Endothelial cell of umbilical vein (primary cell): Measurements from ENCODE around the gene NALCN. TPM values are rescaled to one million over a fixed set of nuclear protein-coding genes. Genes with fewer than 3 reads are reported as not detected.

Source experiments
- BruUV-seq: library from RNA; stranded (reverse); fragments of 400-500 nt; replicated peaks from 2 replicates; lab custom pipeline; 2021; lab: Mats Ljungman, UMichigan
- CTCF ChIA-PET: fragments of 300-600, 350-600 bp; sonication (Branson Sonifier 250); formaldehyde crosslinking; loops from one replicate; lab custom pipeline; 2021; ENCODE audit warnings: antibody characterized with exemption, inconsistent platforms; lab: Charles Lee
- POLR2A ChIA-PET: fragments of 300-600, 350-600 bp; sonication (Branson Sonifier 250); formaldehyde crosslinking; loops from one replicate; lab custom pipeline; 2021; ENCODE audit warnings: antibody characterized with exemption, inconsistent platforms; lab: Charles Lee
- DNase-seq: peaks from one replicate; pipeline ENCODE4 v3.0.0-alpha.2; 2011; ENCODE audit warnings: low read depth, low spot score
- FAIRE-seq: peaks from 2 replicates; lab custom pipeline; 2011; peaks lifted over from hg19 to GRCh38; lab: Jason Lieb, UNC
- H2AFZ ChIP-seq: 2 replicates; pipeline ENCODE4 v1.6.0; 2012; ENCODE audit warnings: low read depth, low read length, control low read depth, inconsistent platforms
- H3K27ac ChIP-seq: 2 replicates; pipeline ENCODE4 v1.5.1; 2011; ENCODE audit warnings: low read depth, mild to moderate bottlenecking, control low read depth, low read length, moderate library complexity; ENCODE audit not compliant: insufficient read depth
- H3K27me3 ChIP-seq, 2 experiments: 2 replicates each; pipeline versions ENCODE4 v1.6.0 to v1.6.1; 2011; ENCODE audit warnings: low read length in 2 of 2, mixed read lengths in 1 of 2; ENCODE audit not compliant: control insufficient read depth in 2 of 2, insufficient read depth in 2 of 2
- H3K36me3 ChIP-seq, 2 experiments: 2 replicates in 1 of 2; 3 replicates in 1 of 2; pipeline ENCODE4 v1.5.1; 2011; ENCODE audit warnings: low read length in 2 of 2, mild to moderate bottlenecking in 1 of 2, moderate library complexity in 1 of 2; ENCODE audit not compliant: control insufficient read depth in 2 of 2, insufficient read depth in 2 of 2; ENCODE audit errors: extremely low read depth in 1 of 2
- H3K4me1 ChIP-seq: 3 replicates; pipeline ENCODE4 v1.5.1; 2011; ENCODE audit warnings: mild to moderate bottlenecking, low read length; ENCODE audit not compliant: control insufficient read depth, insufficient read depth; ENCODE audit errors: extremely low read depth
- H3K4me2 ChIP-seq: 2 replicates; pipeline ENCODE4 v1.6.1; 2011; ENCODE audit warnings: low read length, control low read depth, mixed read lengths; ENCODE audit not compliant: insufficient read depth
- H3K4me3 ChIP-seq, 3 experiments: fragments of 200-600 bp in 1 of 3; sonication (generic), shearing (Covaris generic) in 1 of 3; replicated peaks in 1 of 3; 2 replicates each; pipeline ENCODE4 v1.5.1; 2011 to 2016; ENCODE audit warnings: control low read depth in 3 of 3, low read length in 3 of 3, mild to moderate bottlenecking in 2 of 3, inconsistent platforms in 1 of 3, low read depth in 1 of 3, moderate library complexity in 1 of 3; ENCODE audit not compliant: insufficient read depth in 1 of 3
- H3K79me2 ChIP-seq: 2 replicates; pipeline ENCODE4 v1.6.0; 2012; ENCODE audit warnings: low read length, inconsistent platforms; ENCODE audit not compliant: control insufficient read depth, insufficient read depth
- H3K9ac ChIP-seq: replicated peaks from 2 replicates; pipeline ENCODE3; 2011; ENCODE audit warnings: low read length, control low read depth; ENCODE audit not compliant: insufficient read depth; ENCODE audit errors: extremely low read depth
- H3K9me1 ChIP-seq: replicated peaks from 3 replicates; pipeline ENCODE4 v1.6.0; 2011; ENCODE audit warnings: mild to moderate bottlenecking, low read length; ENCODE audit not compliant: control insufficient read depth, insufficient read depth; ENCODE audit errors: extremely low read depth
- H3K9me3 ChIP-seq: replicated peaks from 2 replicates; pipeline ENCODE4 v1.5.1; 2012; ENCODE audit warnings: low read length, inconsistent platforms; ENCODE audit not compliant: control insufficient read depth, insufficient read depth
- H4K20me1 ChIP-seq: replicated peaks from 2 replicates; pipeline ENCODE3; 2011; ENCODE audit warnings: mild to moderate bottlenecking, low read length; ENCODE audit not compliant: control insufficient read depth, insufficient read depth; ENCODE audit errors: extremely low read depth
- EZH2 ChIP-seq: IDR thresholded peaks from 2 replicates; pipeline ENCODE4 v1.6.1; 2012; ENCODE audit warnings: borderline replicate concordance, low read depth, mild to moderate bottlenecking, moderate library complexity, low read length, inconsistent platforms; ENCODE audit not compliant: severe bottlenecking
- GATA2 ChIP-seq: IDR thresholded peaks from 2 replicates; pipeline ENCODE4 v1.7.0; 2011; ENCODE audit warnings: low read depth, mild to moderate bottlenecking, moderate library complexity, mixed read lengths, low read length; ENCODE audit not compliant: insufficient read length, insufficient read depth
- JUN ChIP-seq: IDR thresholded peaks from 2 replicates; pipeline ENCODE4 v1.6.1; 2011; ENCODE audit warnings: borderline replicate concordance, low read depth; ENCODE audit not compliant: insufficient read length, insufficient read depth
- POLR2A ChIP-seq: IDR thresholded peaks from 2 replicates; pipeline ENCODE4 v1.6.1; 2012; ENCODE audit warnings: low read depth, mild to moderate bottlenecking, control low read depth, low read length
- POLR2AphosphoS5 ChIP-seq: IDR thresholded peaks from 2 replicates; pipeline ENCODE4 v1.6.1; 2012; ENCODE audit warnings: low read depth, mild to moderate bottlenecking, control low read depth, low read length, moderate library complexity; ENCODE audit not compliant: insufficient read depth
- dilution Hi-C: fragments of 300-500 bp; cut with MboI; formaldehyde crosslinking; loops from one replicate; pipeline ENCODE4 v1.15.0; 2019; ENCODE audit warnings: low sequenced_read_pairs; ENCODE audit not compliant: extremely low pct_ligation_motif_present
- intact Hi-C: fragments of 100-400 bp; cut with micrococcal nuclease; formaldehyde crosslinking; loops from one replicate; pipeline ENCODE4 v1.10.0; 2022
- polyA plus RNA-seq, 4 experiments: library from polyadenylated mRNA; depleted of rRNA in 3 of 4; stranded (reverse) in 3 of 4; unstranded in 1 of 4; fragments of >200 nt; gene quantifications; 2 replicates each; pipeline versions ENCODE4 v1.2.1 to v1.2.3, GENCODE V29; 2011 to 2012; ENCODE audit warnings: missing spikeins in 1 of 4
- total RNA-seq: library from RNA; stranded (reverse); gene quantifications from 2 replicates; pipeline ENCODE4 v1.2.3, GENCODE V29; 2021
- TF ChIP-seq, protein P1 (sequence below), 2 donors: IDR thresholded peaks; 1 replicate in 1 of 2; 2 replicates in 1 of 2; pipeline ENCODE4 v1.5.1; 2011; ENCODE audit warnings: low read length in 2 of 2, mild to moderate bottlenecking in 2 of 2, moderate library complexity in 2 of 2, control low read depth in 1 of 2, inconsistent platforms in 1 of 2, low read depth in 1 of 2; ENCODE audit not compliant: insufficient read depth in 1 of 2; ENCODE audit errors: extremely low read depth in 1 of 2
- TF ChIP-seq, protein P2 (sequence below): IDR thresholded peaks from 2 replicates; pipeline ENCODE4 v1.6.1; 2011; ENCODE audit not compliant: insufficient read depth, insufficient read length

NALCN gene
- total and polyA plus RNA-seq, 2 donors (not counting 3 experiments of a cell fraction or from before 2014, with no cell fraction given) = 3.3 to 4.4 TPM

DNA sequence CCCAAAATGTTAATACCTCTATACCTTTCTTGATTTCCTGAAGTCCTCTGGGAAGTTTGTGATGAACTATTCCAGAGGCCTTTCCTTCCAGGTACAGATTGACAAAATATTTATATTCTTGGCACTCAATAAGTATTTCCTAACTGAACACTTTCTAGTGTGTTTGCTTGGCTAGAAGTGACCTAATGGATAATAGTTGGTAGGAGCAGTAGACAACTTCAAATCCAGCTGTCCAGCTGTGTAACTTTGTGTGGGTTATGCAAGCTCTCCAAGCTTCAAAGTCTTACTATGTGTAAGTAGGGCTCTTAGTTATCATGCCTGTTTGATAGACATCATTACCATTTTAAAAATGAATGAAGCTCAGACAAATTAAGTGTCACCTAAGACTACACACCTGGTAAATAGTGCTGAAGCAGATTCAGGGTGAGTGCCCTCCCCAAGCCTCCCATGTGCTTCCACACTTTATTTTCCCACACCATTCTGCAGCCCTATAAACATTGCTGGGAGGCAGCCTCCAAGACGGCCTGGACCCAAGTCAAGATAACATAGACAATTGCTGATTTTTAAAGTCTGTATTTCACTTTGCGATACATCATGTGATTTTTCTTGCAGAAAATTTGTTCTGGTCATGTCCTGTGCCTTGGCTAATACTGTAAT is 196.6 kb downstream of the NALCN start:
- Histone ChIP-seq H3K4me1 (no peaks in the 10 kb centered on the region), H3K9ac (no peak overlapping the region), H3K36me3 (no peaks in the 10 kb centered on the region), H2AFZ (no peak overlapping the region), H3K27ac (no peak overlapping the region), H3K4me2 (no peak overlapping the region), H3K9me1 (no peaks in the 10 kb centered on the region), H4K20me1 (no peaks in the 10 kb centered on the region), H3K27me3 (no peaks in the 10 kb centered on the region), H3K79me2 (no peaks in the 10 kb centered on the region), H3K9me3 (no peaks in the 10 kb centered on the region), H3K4me3 (no peak overlapping the region)
- FAIRE-seq (no peak), DNase-seq (no peak)
- dilution Hi-C loops (no loop called here), intact Hi-C loops (no loop called here)
- CTCF ChIA-PET = no interaction called here
- no peak for TF ChIP-seq POLR2A
- TF ChIP-seq POLR2AphosphoS5 = no peak
- TF ChIP-seq, protein P1, sequence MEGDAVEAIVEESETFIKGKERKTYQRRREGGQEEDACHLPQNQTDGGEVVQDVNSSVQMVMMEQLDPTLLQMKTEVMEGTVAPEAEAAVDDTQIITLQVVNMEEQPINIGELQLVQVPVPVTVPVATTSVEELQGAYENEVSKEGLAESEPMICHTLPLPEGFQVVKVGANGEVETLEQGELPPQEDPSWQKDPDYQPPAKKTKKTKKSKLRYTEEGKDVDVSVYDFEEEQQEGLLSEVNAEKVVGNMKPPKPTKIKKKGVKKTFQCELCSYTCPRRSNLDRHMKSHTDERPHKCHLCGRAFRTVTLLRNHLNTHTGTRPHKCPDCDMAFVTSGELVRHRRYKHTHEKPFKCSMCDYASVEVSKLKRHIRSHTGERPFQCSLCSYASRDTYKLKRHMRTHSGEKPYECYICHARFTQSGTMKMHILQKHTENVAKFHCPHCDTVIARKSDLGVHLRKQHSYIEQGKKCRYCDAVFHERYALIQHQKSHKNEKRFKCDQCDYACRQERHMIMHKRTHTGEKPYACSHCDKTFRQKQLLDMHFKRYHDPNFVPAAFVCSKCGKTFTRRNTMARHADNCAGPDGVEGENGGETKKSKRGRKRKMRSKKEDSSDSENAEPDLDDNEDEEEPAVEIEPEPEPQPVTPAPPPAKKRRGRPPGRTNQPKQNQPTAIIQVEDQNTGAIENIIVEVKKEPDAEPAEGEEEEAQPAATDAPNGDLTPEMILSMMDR (IDR thresholded peaks at IDR 0.05; ENCODE audit: extremely low read depth in 1 of 2, insufficient read depth in 1 of 2, low read depth in 1 of 2, low read length in 2 of 2) = no peak
- TF ChIP-seq EZH2 = no peak
- TF ChIP-seq, protein P2, sequence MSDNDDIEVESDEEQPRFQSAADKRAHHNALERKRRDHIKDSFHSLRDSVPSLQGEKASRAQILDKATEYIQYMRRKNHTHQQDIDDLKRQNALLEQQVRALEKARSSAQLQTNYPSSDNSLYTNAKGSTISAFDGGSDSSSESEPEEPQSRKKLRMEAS = no peak
- TF ChIP-seq GATA2 = no peak
- TF ChIP-seq JUN = no peak
- POLR2A ChIA-PET = no interaction called here
- BruUV-seq = no TSS peak
